H4 (cell line): Measurements from ENCODE around the gene TMCO4. TPM values are rescaled to one million over a fixed set of nuclear protein-coding genes. Genes with fewer than 3 reads are reported as not detected.

Source experiments
- DNase-seq: peaks from one replicate; pipeline ENCODE4 v3.0.0-alpha.2; 2015; ENCODE audit warnings: low spot score
- total RNA-seq: library from RNA; depleted of rRNA; stranded (reverse); fragments of >200 nt; shearing (Covaris generic); gene quantifications from 2 replicates; pipeline ENCODE4 v1.2.3, GENCODE V29; 2014

The TMCO4 gene
- total RNA-seq, 1 experiment from 2014 or later, result 10.6 TPM

GRCh38 chr1:19656780-19657466 is 142.8 kb downstream of the TMCO4 start:
- no peak for DNase-seq

- DNase-seq, result no peak
Measured at GRCh38 chr1:19656134-19656779, 143.5 kb downstream of the TMCO4 start.

- DNase-seq, result no peak
Measured at GRCh38 chr1:19655718-19656080, 144.0 kb downstream of the TMCO4 start.

GRCh38 chr1:19654886-19655717 is 144.6 kb downstream of the TMCO4 start:
- no peak for DNase-seq

- no peak for DNase-seq
Measured at GRCh38 chr1:19654386-19654785, 145.3 kb downstream of the TMCO4 start.

- DNase-seq, result no peak
Measured at GRCh38 chr1:19651141-19651737, 148.5 kb downstream of the TMCO4 start.

- DNase-seq, result no peak
Measured at GRCh38 chr1:19650416-19651140, 149.1 kb downstream of the TMCO4 start.

GRCh38 chr1:19648689-19649088 is 151.0 kb downstream of the TMCO4 start:
- DNase-seq, result no peak

- no peak for DNase-seq
Measured at GRCh38 chr1:19648239-19648638, 151.5 kb downstream of the TMCO4 start.

- DNase-seq, result no peak
Measured at GRCh38 chr1:19647643-19648042, 152.1 kb downstream of the TMCO4 start.

GRCh38 chr1:19646377-19647319 is 153.1 kb downstream of the TMCO4 start:
- DNase-seq, result no peak

- DNase-seq, result no peak
Measured at GRCh38 chr1:19645411-19646251, 154.1 kb downstream of the TMCO4 start.

- DNase-seq, result no peak
Measured at GRCh38 chr1:19644681-19645410, 154.9 kb downstream of the TMCO4 start.

GRCh38 chr1:19644395-19644680 is 155.4 kb downstream of the TMCO4 start:
- DNase-seq, result no peak

GRCh38 chr1:19643602-19644394 is 155.9 kb downstream of the TMCO4 start, which contains the start of gene NBL1:
NBL1 (plus strand) TSS chr1:19644311; CDS start chr1:19655031, 10,720 bp downstream.
- no peak for DNase-seq

GRCh38 chr1:19643121-19643520 is 156.6 kb downstream of the TMCO4 start:
- DNase-seq, result peak; percentile 43

- peak; percentile 35 for DNase-seq
Measured at GRCh38 chr1:19640363-19641316, 159.1 kb downstream of the TMCO4 start.
